GM18868 (cell line): ENCODE data around the gene PYGB.
"Not testable (repeated sequence)": the region's sequence is repeated elsewhere in the genome, so short reads cannot be mapped to it uniquely, and the experiment has no call there.

Source experiments
- ATAC-seq: cut with Tn5 transposase; IDR thresholded peaks from one replicate; pipeline ENCODE4 v1.9.1; 2021; ENCODE audit warnings: mild to moderate bottlenecking, moderate library complexity; ENCODE audit not compliant: unreplicated experiment

PYGB gene

GRCh38 chr20:25229486-25230165, 18.3 kb upstream of the PYGB start:
- ATAC-seq: peak; percentile 14

GRCh38 chr20:25230166-25230831, 17.6 kb upstream of the PYGB start:
- peak; percentile 70 for ATAC-seq

GRCh38 chr20:25233016-25233772, 14.7 kb upstream of the PYGB start:
- ATAC-seq: no peak

- not testable (repeated sequence) for ATAC-seq
Measured at GRCh38 chr20:25234009-25234849, 13.7 kb upstream of the PYGB start.

- no peak for ATAC-seq
Measured at GRCh38 chr20:25236450-25237304, 11.2 kb upstream of the PYGB start.

GRCh38 chr20:25237610-25238318, 10.1 kb upstream of the PYGB start:
- peak; percentile 70 for ATAC-seq

- no peak for ATAC-seq
Measured at GRCh38 chr20:25238319-25239037, 9.4 kb upstream of the PYGB start.

- no peak for ATAC-seq
Measured at GRCh38 chr20:25239387-25240370, 8.2 kb upstream of the PYGB start.

- not testable (repeated sequence) for ATAC-seq
Measured at GRCh38 chr20:25240851-25241658, 6.8 kb upstream of the PYGB start.

GRCh38 chr20:25241659-25241955, 6.3 kb upstream of the PYGB start:
- not testable (repeated sequence) for ATAC-seq

- no peak for ATAC-seq
Measured at GRCh38 chr20:25242231-25242630, 5.7 kb upstream of the PYGB start.

- ATAC-seq: no peak
Measured at GRCh38 chr20:25243416-25243979, 4.4 kb upstream of the PYGB start.

GRCh38 chr20:25244976-25245375, 2.9 kb upstream of the PYGB start:
- no peak for ATAC-seq

- no peak for ATAC-seq
Measured at GRCh38 chr20:25245461-25245860, 2.4 kb upstream of the PYGB start.

- no peak for ATAC-seq
Measured at GRCh38 chr20:25246182-25246999, 1.5 kb upstream of the PYGB start.

- no peak for ATAC-seq
Measured at GRCh38 chr20:25247000-25247517, 826 bp upstream of the PYGB start.
